Trophoblast cell (in vitro differentiated cells and primary cell): Measurements from ENCODE around the gene CPEB2.
A peak's percentile ranks its signal among the peaks of the same experiment; 100 is the strongest.

Experiments
- DNase-seq, 2 donors: peaks; one replicate each; pipeline ENCODE4 v3.0.0-alpha.2; 2016
- H2AFZ ChIP-seq: 2 replicates; pipeline ENCODE4 v1.6.1; 2013; ENCODE audit warnings: low read length, moderate library complexity, mild to moderate bottlenecking; ENCODE audit not compliant: insufficient read depth, poor library complexity
- H2AK5ac ChIP-seq: 2 replicates; pipeline ENCODE4 v1.6.1; 2013; ENCODE audit warnings: mild to moderate bottlenecking, low read length
- H2BK120ac ChIP-seq: 2 replicates; pipeline ENCODE4 v1.6.1; 2013; ENCODE audit warnings: low read length, mild to moderate bottlenecking, moderate library complexity; ENCODE audit not compliant: insufficient read depth, poor library complexity
- H2BK12ac ChIP-seq: 2 replicates; pipeline ENCODE4 v1.6.1; 2013; ENCODE audit warnings: mild to moderate bottlenecking, low read length, moderate library complexity
- H2BK5ac ChIP-seq: 2 replicates; pipeline ENCODE4 v1.6.1; 2013; ENCODE audit warnings: low read length, low read depth, moderate library complexity, mild to moderate bottlenecking; ENCODE audit not compliant: poor library complexity
- H3K14ac ChIP-seq: 2 replicates; pipeline ENCODE4 v1.6.1; 2013; ENCODE audit warnings: mild to moderate bottlenecking, low read length
- H3K18ac ChIP-seq: 2 replicates; pipeline ENCODE4 v1.6.1; 2013; ENCODE audit warnings: mild to moderate bottlenecking, low read length
- H3K23ac ChIP-seq: 2 replicates; pipeline ENCODE4 v1.6.1; 2013; ENCODE audit warnings: low read length
- H3K27ac ChIP-seq: 2 replicates; pipeline ENCODE4 v1.5.1; 2013; ENCODE audit warnings: low read depth, mild to moderate bottlenecking, inconsistent platforms, low read length, moderate library complexity
- H3K27me3 ChIP-seq: 2 replicates; pipeline ENCODE4 v1.6.1; 2013; ENCODE audit warnings: inconsistent platforms, mild to moderate bottlenecking, low read length, moderate library complexity; ENCODE audit not compliant: insufficient read depth
- H3K36me3 ChIP-seq, 2 experiments: 1 replicate in 1 of 2; 2 replicates in 1 of 2; pipeline ENCODE4 v1.6.1; 2013; ENCODE audit warnings: low read length in 2 of 2, mild to moderate bottlenecking in 2 of 2, moderate library complexity in 1 of 2; ENCODE audit not compliant: insufficient read depth in 2 of 2, control insufficient read depth in 1 of 2
- H3K4ac ChIP-seq: 2 replicates; pipeline ENCODE4 v1.6.1; 2013; ENCODE audit warnings: low read depth, mild to moderate bottlenecking, low read length, moderate library complexity
- H3K4me1 ChIP-seq, 2 experiments: 1 replicate in 1 of 2; 2 replicates in 1 of 2; pipeline ENCODE4 v1.6.1; 2013; ENCODE audit warnings: low read length in 2 of 2, mild to moderate bottlenecking in 2 of 2, moderate library complexity in 1 of 2; ENCODE audit not compliant: insufficient read depth in 2 of 2, control insufficient read depth in 1 of 2
- H3K4me2 ChIP-seq: 2 replicates; pipeline ENCODE4 v1.6.1; 2013; ENCODE audit warnings: inconsistent platforms, mild to moderate bottlenecking, low read length, moderate library complexity
- H3K4me3 ChIP-seq: 2 replicates; pipeline ENCODE4 v1.5.1; 2013; ENCODE audit warnings: mild to moderate bottlenecking, low read depth, low read length, inconsistent platforms
- H3K79me1 ChIP-seq: one replicate; pipeline ENCODE4 v1.6.1; 2013; ENCODE audit warnings: low read length
- H3K79me2 ChIP-seq: 2 replicates; pipeline ENCODE4 v1.6.1; 2013; ENCODE audit warnings: low read length, mild to moderate bottlenecking; ENCODE audit not compliant: control insufficient read depth, insufficient read depth, poor library complexity
- H3K9ac ChIP-seq: 2 replicates; pipeline ENCODE4 v1.6.1; 2013; ENCODE audit warnings: mild to moderate bottlenecking, low read length
- H3K9me3 ChIP-seq: 2 replicates; pipeline ENCODE4 v1.6.1; 2013; ENCODE audit warnings: low read depth, mild to moderate bottlenecking, control low read depth, inconsistent platforms, low read length; ENCODE audit not compliant: insufficient read depth
- H4K12ac ChIP-seq: 2 replicates; pipeline ENCODE4 v1.6.1; 2013; ENCODE audit warnings: low read depth, mild to moderate bottlenecking, low read length, moderate library complexity
- H4K8ac ChIP-seq: 2 replicates; pipeline ENCODE4 v1.6.1; 2013; ENCODE audit warnings: low read depth, mild to moderate bottlenecking, low read length, moderate library complexity
- H4K91ac ChIP-seq: one replicate; pipeline ENCODE4 v1.6.1; 2013; ENCODE audit warnings: low read depth, mild to moderate bottlenecking, low read length, moderate library complexity
- WGBS: extraction: QIAGEN DNeasy Blood & Tissue Kit; methylation state at CpG from one replicate; pipeline ENCODE4 v1.1.7; 2013; ENCODE audit warnings: missing lambda C conversion rate; ENCODE audit not compliant: insufficient read length, insufficient coverage; ENCODE audit errors: extremely low coverage; 5-methylcytosine and 5-hydroxymethylcytosine counted together

Gene CPEB2

GRCh38 chr4:15018361-15018760, 16.1 kb downstream of the CPEB2 start:
- no peak overlapping the region for H3K4me3 ChIP-seq
- H4K12ac ChIP-seq, result no peak overlapping the region
- no peak for DNase-seq
- peaks cover 2% of the 10 kb centered on the region in 2 experiments for H3K4me1 ChIP-seq
- no peak overlapping the region for H4K91ac ChIP-seq
- no peak overlapping the region for H3K9ac ChIP-seq
- H2AFZ ChIP-seq, result no peak overlapping the region
- H2AK5ac ChIP-seq, result no peak overlapping the region
- H3K14ac ChIP-seq, result no peak overlapping the region
- no peaks in the 10 kb centered on the region for H3K9me3 ChIP-seq
- no peak overlapping the region for H3K18ac ChIP-seq
- no peak overlapping the region for H3K4me2 ChIP-seq
- H2BK120ac ChIP-seq, result no peak overlapping the region
- no peak overlapping the region for H2BK12ac ChIP-seq
- no peak overlapping the region for H2BK5ac ChIP-seq
- H3K23ac ChIP-seq, result no peak overlapping the region
- H3K4ac ChIP-seq, result no peak overlapping the region
- no peak overlapping the region for H4K8ac ChIP-seq
- H3K79me2 ChIP-seq, result no peaks in the 10 kb centered on the region
- H3K27ac ChIP-seq, result no peak overlapping the region
- H3K36me3 ChIP-seq, result no peaks in the 10 kb centered on the region
- H3K27me3 ChIP-seq, result no peaks in the 10 kb centered on the region
- H3K79me1 ChIP-seq, result peaks cover 2% of the 10 kb centered on the region

GRCh38 chr4:15020502-15021286, 18.4 kb downstream of the CPEB2 start:
- peaks cover 2% of the 10 kb centered on the region for H3K79me1 ChIP-seq
- H4K12ac ChIP-seq, result no peak overlapping the region
- no peak overlapping the region for H2AK5ac ChIP-seq
- H3K4me1 ChIP-seq, result peaks cover 2% of the 10 kb centered on the region in 2 experiments
- no peak overlapping the region for H3K23ac ChIP-seq
- H3K18ac ChIP-seq, result no peak overlapping the region
- no peak for DNase-seq
- H3K79me2 ChIP-seq, result no peaks in the 10 kb centered on the region
- H3K27ac ChIP-seq, result peak overlapping the region; percentile 2
- no peaks in the 10 kb centered on the region for H3K9me3 ChIP-seq
- H3K4me3 ChIP-seq, result no peak overlapping the region
- H2BK12ac ChIP-seq, result no peak overlapping the region
- no peaks in the 10 kb centered on the region for H3K36me3 ChIP-seq
- H2BK120ac ChIP-seq, result no peak overlapping the region
- no peak overlapping the region for H4K8ac ChIP-seq
- peak overlapping the region; percentile 11 for H3K14ac ChIP-seq
- no peak overlapping the region for H3K4ac ChIP-seq
- H4K91ac ChIP-seq, result peak overlapping the region; percentile 41
- H3K9ac ChIP-seq, result no peak overlapping the region
- H2AFZ ChIP-seq, result no peak overlapping the region
- H2BK5ac ChIP-seq, result peak overlapping the region; percentile 34
- WGBS, result no CpG with 5 or more reads among the region's 7 CpGs
- no peak overlapping the region for H3K4me2 ChIP-seq
- no peaks in the 10 kb centered on the region for H3K27me3 ChIP-seq

- Histone ChIP-seq H2AK5ac (no peak overlapping the region), H3K27me3 (no peaks in the 10 kb centered on the region)
- no peak for DNase-seq
These were observed 19.0 kb downstream of the CPEB2 start for GRCh38 chr4:15021311-15021710.

GRCh38 chr4:15021946-15022345, 19.7 kb downstream of the CPEB2 start:
- peaks cover 2% of the 10 kb centered on the region for H3K79me1 ChIP-seq
- H3K14ac ChIP-seq, result no peak overlapping the region
- no peak overlapping the region for H2BK5ac ChIP-seq
- no peak overlapping the region for H4K91ac ChIP-seq
- H4K8ac ChIP-seq, result no peak overlapping the region
- no peaks in the 10 kb centered on the region for H3K79me2 ChIP-seq
- H3K9me3 ChIP-seq, result no peaks in the 10 kb centered on the region
- WGBS, result no CpG with 5 or more reads among the region's 2 CpGs
- no peaks in the 10 kb centered on the region for H3K36me3 ChIP-seq
- H4K12ac ChIP-seq, result no peak overlapping the region
- no peak overlapping the region for H3K18ac ChIP-seq
- H3K4me3 ChIP-seq, result no peak overlapping the region
- no peak overlapping the region for H2AK5ac ChIP-seq
- H3K23ac ChIP-seq, result no peak overlapping the region
- H3K4me2 ChIP-seq, result no peak overlapping the region
- no peak overlapping the region for H2BK120ac ChIP-seq
- DNase-seq, result no peak
- no peak overlapping the region for H2BK12ac ChIP-seq
- no peak overlapping the region for H3K9ac ChIP-seq
- no peak overlapping the region for H3K4ac ChIP-seq
- H3K4me1 ChIP-seq, result peaks cover 2% of the 10 kb centered on the region in 2 experiments
- no peaks in the 10 kb centered on the region for H3K27me3 ChIP-seq
- no peak overlapping the region for H2AFZ ChIP-seq
- H3K27ac ChIP-seq, result no peak overlapping the region

More at GRCh38 chr4:15021311-15021710, 19.0 kb downstream of the CPEB2 start:
- Histone ChIP-seq H3K9me3 (no peaks in the 10 kb centered on the region), H3K23ac (no peak overlapping the region), H4K8ac (no peak overlapping the region), H3K9ac (no peak overlapping the region), H2BK120ac (no peak overlapping the region), H2BK5ac (no peak overlapping the region), H3K36me3 (no peaks in the 10 kb centered on the region), H3K4me3 (no peak overlapping the region), H3K4me1 (peaks cover 2% of the 10 kb centered on the region in 2 experiments), H3K4me2 (no peak overlapping the region), H3K14ac (no peak overlapping the region), H2AFZ (no peak overlapping the region), H2BK12ac (no peak overlapping the region), H3K79me1 (peaks cover 2% of the 10 kb centered on the region), H3K27ac (no peak overlapping the region), H3K18ac (no peak overlapping the region), H4K91ac (no peak overlapping the region), H4K12ac (no peak overlapping the region), H3K4ac (no peak overlapping the region), H3K79me2 (no peaks in the 10 kb centered on the region)
- whole genome bisulfite sequencing, result no CpG with 5 or more reads among the region's 2 CpGs
